ENCODE results near the gene DLK2. TPM values are rescaled to one million over a fixed set of nuclear protein-coding genes. Genes with fewer than 3 reads are reported as not detected.

DLK2 gene
- total and polyA plus RNA-seq, 2 experiments from 2014 or later, result 0.21 to 0.47 TPM

- peaks cover 61% of the 10 kb centered on the region for H3K79me2 ChIP-seq (replicated peaks; ENCODE audit: insufficient read depth)
- ATAC-seq (no peak), DNase-seq (ENCODE audit: low spot score) (no peak)
- no peak overlapping the region for H3K27ac ChIP-seq (ENCODE audit: low read depth)
- Mint-ChIP-seq H3K4me3 (no peak overlapping the region), H3K27ac (no peak overlapping the region), H3K4me1 (peaks cover 30% of the 10 kb centered on the region), H3K27me3 (ENCODE audit: insufficient read depth, low read depth, poor library complexity) (peaks cover 10% of the 10 kb centered on the region), H3K9me3 (no peaks in the 10 kb centered on the region), H3K36me3 (ENCODE audit: low read depth) (peaks cover 7% of the 10 kb centered on the region; the same call in 2 of the 3 replicates)
- TF ChIP-seq ZNF462 (CRISPR knock-in tag; IDR thresholded peaks at IDR 0.05) (no peak), NANOG (IDR thresholded peaks at IDR 0.05; ENCODE audit: borderline replicate concordance) (no peak), STAT1 (IDR thresholded peaks at IDR 0.05; ENCODE audit: unreplicated experiment) (no peak), CREB1 (CRISPR knock-in tag; IDR thresholded peaks at IDR 0.05; ENCODE audit: low read depth) (no peak), EZH2 (IDR thresholded peaks at IDR 0.05; ENCODE audit: low read depth, unreplicated experiment) (no peak), ZNF114 (CRISPR knock-in tag; IDR thresholded peaks at IDR 0.05) (no peak), JUNB (IDR thresholded peaks at IDR 0.05; ENCODE audit: unreplicated experiment) (no peak), ETS1 (IDR thresholded peaks at IDR 0.05) (no peak), CTCF (conservative IDR thresholded peaks at IDR 0.05; ENCODE audit: low read depth in 2 of 2) (no peak), POLR2AphosphoS5 (IDR thresholded peaks at IDR 0.05; ENCODE audit: low read depth) (no peak), EZH2phosphoT487 (IDR thresholded peaks at IDR 0.05; ENCODE audit: unreplicated experiment) (no peak), REST (IDR thresholded peaks at IDR 0.05; ENCODE audit: unreplicated experiment) (no peak), ZNF331 (CRISPR knock-in tag; IDR thresholded peaks at IDR 0.05; ENCODE audit: low read depth) (no peak)
- no peaks in the 10 kb centered on the region for H3K27me3 ChIP-seq (ENCODE audit: insufficient read depth)
- no peak overlapping the region for H2AFZ ChIP-seq
- no peak overlapping the region for H3K4me2 ChIP-seq
- H3F3A ChIP-seq (replicated peaks; ENCODE audit: low read depth), result no peaks in the 10 kb centered on the region
- no peaks in the 10 kb centered on the region for H3K36me3 ChIP-seq (ENCODE audit: insufficient read depth)
- H3K9me2 ChIP-seq (ENCODE audit: insufficient read depth), result no peaks in the 10 kb centered on the region
- peaks cover 35% of the 10 kb centered on the region for H4K20me1 ChIP-seq (replicated peaks; ENCODE audit: insufficient read depth)
- no peak overlapping the region for H3K4me3 ChIP-seq
- peaks cover 8% of the 10 kb centered on the region for H3K4me1 ChIP-seq (ENCODE audit: insufficient read depth)
Observed at GRCh38 chr6:43490523-43490939, 35.2 kb upstream of the DLK2 start.

Data from GM23338 (cell line).